Fibroblast of lung (primary cell): Measurements from ENCODE around the gene FXYD6. TPM values are rescaled to one million over a fixed set of nuclear protein-coding genes. Genes with fewer than 3 reads are reported as not detected.

ENCODE experiments used
- DNase-seq, 2 donors: peaks; one replicate each; pipeline versions ENCODE4 v3.0.0 to v3.0.0-alpha.2; 2010; ENCODE audit warnings: low read depth in 2 of 2
- H2AFZ ChIP-seq: 2 replicates; pipeline ENCODE4 v1.5.1; 2012; ENCODE audit warnings: low read length, control low read depth, inconsistent platforms
- H3K27ac ChIP-seq: 2 replicates; pipeline ENCODE4 v1.5.1; 2011; ENCODE audit warnings: low read length, control low read depth; ENCODE audit not compliant: insufficient read depth
- H3K27me3 ChIP-seq: 2 replicates; pipeline ENCODE4 v1.5.1; 2011; ENCODE audit warnings: mild to moderate bottlenecking, low read length; ENCODE audit not compliant: control insufficient read depth, insufficient read depth
- H3K36me3 ChIP-seq: 2 replicates; pipeline ENCODE4 v1.5.1; 2011; ENCODE audit warnings: low read length; ENCODE audit not compliant: control insufficient read depth, insufficient read depth
- H3K4me1 ChIP-seq: 2 replicates; pipeline ENCODE4 v1.5.1; 2011; ENCODE audit warnings: low read length; ENCODE audit not compliant: control insufficient read depth, insufficient read depth; ENCODE audit errors: extremely low read depth
- H3K4me2 ChIP-seq: 2 replicates; pipeline ENCODE4 v1.5.1; 2011; ENCODE audit warnings: low read length, control low read depth; ENCODE audit not compliant: insufficient read depth; ENCODE audit errors: extremely low read depth
- H3K4me3 ChIP-seq, 4 experiments: fragments of 200-600 bp in 1 of 4; sonication (generic) in 1 of 4; replicated peaks in 1 of 4; 2 replicates each; pipeline ENCODE4 v1.5.1; 2011 to 2016; ENCODE audit warnings: low read length in 4 of 4, low read depth in 3 of 4, mild to moderate bottlenecking in 3 of 4, control low read depth in 2 of 4, inconsistent platforms in 1 of 4, mixed read lengths in 1 of 4; ENCODE audit not compliant: insufficient read depth in 1 of 4; ENCODE audit errors: control extremely low read depth in 1 of 4
- H3K79me2 ChIP-seq: 2 replicates; pipeline ENCODE4 v1.5.1; 2012; ENCODE audit warnings: mild to moderate bottlenecking, low read length, inconsistent platforms; ENCODE audit not compliant: control insufficient read depth, insufficient read depth
- H3K9ac ChIP-seq: 2 replicates; pipeline ENCODE4 v1.5.1; 2011; ENCODE audit warnings: mild to moderate bottlenecking, low read length, control low read depth; ENCODE audit not compliant: insufficient read depth
- H3K9me3 ChIP-seq: 2 replicates; pipeline ENCODE4 v1.5.1; 2012; ENCODE audit warnings: low read depth, low read length; ENCODE audit not compliant: control insufficient read depth, insufficient read depth
- H4K20me1 ChIP-seq: 2 replicates; pipeline ENCODE4 v1.5.1; 2011; ENCODE audit warnings: low read length; ENCODE audit not compliant: control insufficient read depth, insufficient read depth; ENCODE audit errors: extremely low read depth
- CTCF ChIP-seq, 2 donors: IDR thresholded peaks in 1 of 2; conservative IDR thresholded peaks in 1 of 2; 1 replicate in 1 of 2; 2 replicates in 1 of 2; pipeline ENCODE4 v1.5.1; 2011 to 2012; ENCODE audit warnings: low read length in 2 of 2, control low read depth in 1 of 2, inconsistent platforms in 1 of 2, low read depth in 1 of 2, mild to moderate bottlenecking in 1 of 2
- EZH2 ChIP-seq: IDR thresholded peaks from 2 replicates; pipeline ENCODE4 v1.5.1; 2012; ENCODE audit warnings: low read length, control low read depth, mild to moderate bottlenecking; ENCODE audit errors: missing control alignments
- polyA plus RNA-seq, 2 donors: library from polyadenylated mRNA; depleted of rRNA in 1 of 2; stranded (reverse) in 1 of 2; unstranded in 1 of 2; fragments of >200 nt; gene quantifications; 2 replicates each; pipeline ENCODE4 v1.2.1, GENCODE V29; 2011 to 2012; ENCODE audit warnings: missing spikeins in 1 of 2
- total RNA-seq: library from RNA; depleted of rRNA; stranded (reverse); fragments of >200 nt; gene quantifications from 2 replicates; pipeline ENCODE4 v1.2.1, GENCODE V29; 2014

Gene FXYD6
- total and polyA plus RNA-seq, 2 donors (not counting 1 experiment from before 2014, with no cell fraction given): 0.43 to 5.1 TPM

GRCh38 chr11:117860139-117860538 lies 16.3 kb downstream of the FXYD6 start:
- no peaks in the 10 kb centered on the region for H3K79me2 ChIP-seq

GRCh38 chr11:117859488-117860112 lies 16.9 kb downstream of the FXYD6 start:
- Histone ChIP-seq H3K4me3 (no peak overlapping the region), H3K4me2 (no peak overlapping the region), H4K20me1 (no peaks in the 10 kb centered on the region), H3K79me2 (no peaks in the 10 kb centered on the region), H2AFZ (no peak overlapping the region), H3K27me3 (no peaks in the 10 kb centered on the region), H3K27ac (no peak overlapping the region), H3K9me3 (no peaks in the 10 kb centered on the region), H3K9ac (no peak overlapping the region), H3K36me3 (no peaks in the 10 kb centered on the region), H3K4me1 (no peaks in the 10 kb centered on the region)
- TF ChIP-seq EZH2 (no peak), CTCF (conservative IDR thresholded peaks at IDR 0.05 in 1 of 2, IDR thresholded peaks at IDR 0.05 in 1 of 2; ENCODE audit: low read depth in 1 of 2, low read length in 2 of 2) (no peak)
- no peak for DNase-seq

More at GRCh38 chr11:117860139-117860538, 16.3 kb downstream of the FXYD6 start:
- DNase-seq: no peak
- H3K36me3 ChIP-seq: no peaks in the 10 kb centered on the region
- no peak overlapping the region for H2AFZ ChIP-seq
- no peak overlapping the region for H3K9ac ChIP-seq
- no peaks in the 10 kb centered on the region for H3K27me3 ChIP-seq
- H3K4me3 ChIP-seq: no peak overlapping the region
- no peak overlapping the region for H3K27ac ChIP-seq
- no peaks in the 10 kb centered on the region for H3K9me3 ChIP-seq
- H3K4me1 ChIP-seq: no peaks in the 10 kb centered on the region
- no peaks in the 10 kb centered on the region for H4K20me1 ChIP-seq
- H3K4me2 ChIP-seq: no peak overlapping the region
- TF ChIP-seq EZH2 (no peak), CTCF (conservative IDR thresholded peaks at IDR 0.05 in 1 of 2, IDR thresholded peaks at IDR 0.05 in 1 of 2; ENCODE audit: low read depth in 1 of 2, low read length in 2 of 2) (no peak)

DNA sequence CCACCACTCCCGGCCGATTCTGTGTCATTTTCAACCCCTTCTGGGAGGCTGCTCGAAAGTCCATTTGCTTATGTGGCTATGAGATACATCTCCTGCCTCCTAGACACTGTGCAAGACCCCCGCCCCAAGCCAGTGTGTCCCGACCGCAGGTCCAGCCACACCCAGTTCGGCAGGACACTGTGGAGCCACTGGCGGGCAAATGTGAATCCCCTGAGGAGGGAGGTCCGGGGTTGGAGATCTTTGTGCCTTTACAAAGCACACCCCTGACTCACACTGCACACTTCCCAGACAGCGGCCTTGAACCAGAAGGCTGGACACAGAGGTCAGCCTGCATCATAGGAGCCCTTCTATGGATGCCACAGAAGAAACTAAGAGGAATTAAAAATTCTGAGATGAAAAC lies 17.4 kb downstream of the FXYD6 start:
- no peak for TF ChIP-seq CTCF (conservative IDR thresholded peaks at IDR 0.05 in 1 of 2, IDR thresholded peaks at IDR 0.05 in 1 of 2; ENCODE audit: low read depth in 1 of 2, low read length in 2 of 2)
- TF ChIP-seq EZH2: no peak
- Histone ChIP-seq H3K9ac (no peak overlapping the region), H3K27ac (no peak overlapping the region), H4K20me1 (no peaks in the 10 kb centered on the region), H3K4me1 (no peaks in the 10 kb centered on the region), H3K79me2 (no peaks in the 10 kb centered on the region), H3K4me2 (no peak overlapping the region), H3K27me3 (no peaks in the 10 kb centered on the region), H3K9me3 (no peaks in the 10 kb centered on the region), H3K36me3 (no peaks in the 10 kb centered on the region), H2AFZ (no peak overlapping the region), H3K4me3 (no peak overlapping the region)
- no peak for DNase-seq
